SKM-1 (cell line): ENCODE measurements around the gene ZNF865.

Experiments
- DNase-seq: peaks from one replicate; lab custom pipeline; 2025; ENCODE audit not compliant: unreplicated experiment; lab: John Stamatoyannopoulos, UW

ZNF865 gene

GRCh38 chr19:55656988-55657747 is 51.7 kb downstream of the ZNF865 start:
- no peak for DNase-seq

DNA sequence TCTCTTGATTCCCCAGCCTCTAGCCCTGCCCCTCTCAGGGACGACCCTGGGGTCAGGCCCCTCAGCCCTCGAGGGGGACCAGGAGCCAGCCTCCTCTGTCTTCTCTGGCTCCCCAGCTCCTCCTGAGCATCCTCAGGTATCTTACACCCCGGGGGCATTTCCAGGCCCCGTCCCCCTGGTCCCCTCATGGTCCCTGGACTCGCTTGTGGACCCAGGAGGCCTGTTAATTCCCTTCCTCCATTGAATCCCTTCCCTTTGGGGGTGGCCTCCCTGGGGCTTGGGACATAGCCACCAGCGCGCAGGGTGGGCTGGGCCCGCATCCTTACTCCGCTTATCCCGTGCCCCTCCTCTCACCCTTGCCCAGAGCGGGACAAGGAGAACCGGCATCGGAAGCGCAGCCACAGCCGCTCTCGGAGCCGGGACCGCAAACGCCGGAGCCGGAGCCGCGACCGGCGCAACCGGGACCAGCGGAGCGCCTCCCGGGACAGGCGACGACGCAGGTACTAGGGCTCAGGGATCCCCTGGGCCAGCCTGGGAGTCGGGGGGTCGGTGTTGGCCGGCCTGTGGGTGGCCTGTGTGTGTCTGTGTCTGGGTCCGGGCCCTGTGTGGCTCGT is 53.5 kb downstream of the ZNF865 start:
- DNase-seq: no peak

GRCh38 chr19:55659822-55660221 is 54.4 kb downstream of the ZNF865 start:
- DNase-seq: no peak

DNA sequence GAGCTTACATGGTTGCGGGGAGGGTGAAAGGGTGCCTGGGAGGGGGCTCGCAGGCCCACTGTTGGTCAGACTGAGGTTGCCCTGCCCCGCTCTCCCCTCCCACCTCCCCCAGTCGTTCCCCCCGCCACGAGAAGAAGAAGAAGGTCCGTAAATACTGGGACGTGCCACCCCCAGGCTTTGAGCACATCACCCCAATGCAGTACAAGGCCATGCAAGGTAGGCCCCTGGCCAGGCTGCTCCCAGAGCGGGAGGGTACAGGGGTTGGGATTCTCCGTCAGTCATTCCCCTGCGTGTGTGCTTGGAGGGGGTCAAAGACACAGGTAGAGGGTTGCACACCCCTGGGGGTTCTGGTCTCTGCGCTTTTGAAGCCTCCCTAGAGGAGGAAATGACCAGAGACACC is 55.0 kb downstream of the ZNF865 start:
- no peak for DNase-seq

GRCh38 chr19:55660991-55661390 is 55.5 kb downstream of the ZNF865 start:
- no peak for DNase-seq

DNA sequence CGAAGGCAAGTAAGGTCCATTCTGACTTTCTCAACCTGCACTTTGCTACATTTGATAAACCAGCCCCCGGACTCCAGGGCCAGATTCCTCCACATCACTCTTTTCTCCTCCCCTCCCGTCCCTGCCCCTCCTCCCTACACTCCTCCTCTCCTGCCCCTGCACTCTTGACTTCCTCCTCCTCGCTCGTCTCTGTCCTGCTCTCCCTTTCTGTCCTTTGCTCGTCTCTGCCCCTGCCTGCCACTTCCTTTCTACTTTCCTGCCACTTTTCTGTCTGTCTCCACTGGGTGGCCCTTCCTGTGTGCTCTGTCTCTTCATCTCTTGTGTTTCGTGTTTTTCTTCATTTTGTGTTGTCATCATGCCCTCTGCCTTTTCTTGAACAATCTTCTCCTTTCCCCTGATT is 56.4 kb downstream of the ZNF865 start:
- DNase-seq: no peak

DNA sequence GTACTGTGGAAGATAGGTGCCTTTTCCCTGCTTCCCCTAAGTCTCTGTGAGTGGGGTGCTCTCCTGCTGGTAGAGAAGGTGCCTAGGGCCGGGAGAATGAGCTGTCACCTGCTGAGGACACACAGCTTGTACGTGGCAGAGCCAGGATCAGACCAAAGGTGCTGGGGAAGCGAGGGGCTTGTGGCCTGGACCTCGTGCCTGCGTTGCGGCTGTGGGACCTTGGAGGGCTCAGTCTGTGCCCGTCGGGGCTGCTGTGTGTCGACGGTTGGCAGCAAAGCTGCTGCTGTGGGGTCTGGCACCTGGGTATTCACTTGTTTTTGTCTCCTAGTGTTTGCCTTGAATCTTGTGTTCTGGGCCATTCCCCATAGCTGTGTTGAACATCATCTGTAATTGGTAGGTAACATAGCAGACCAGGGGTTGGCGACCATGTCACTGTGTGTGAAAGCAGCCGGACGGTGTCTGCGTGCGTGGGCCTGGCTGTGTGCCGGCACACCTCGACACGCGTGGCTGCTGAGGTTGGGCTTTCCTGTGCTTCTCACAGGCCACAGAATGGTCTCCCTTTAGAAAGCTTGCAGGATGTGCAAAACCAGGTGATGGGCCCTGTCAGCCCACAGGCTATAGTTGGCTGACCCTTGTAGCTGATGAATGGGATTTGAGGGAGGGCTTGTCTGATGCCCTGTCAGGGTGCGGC is 58.5 kb downstream of the ZNF865 start:
- DNase-seq: no peak

DNA sequence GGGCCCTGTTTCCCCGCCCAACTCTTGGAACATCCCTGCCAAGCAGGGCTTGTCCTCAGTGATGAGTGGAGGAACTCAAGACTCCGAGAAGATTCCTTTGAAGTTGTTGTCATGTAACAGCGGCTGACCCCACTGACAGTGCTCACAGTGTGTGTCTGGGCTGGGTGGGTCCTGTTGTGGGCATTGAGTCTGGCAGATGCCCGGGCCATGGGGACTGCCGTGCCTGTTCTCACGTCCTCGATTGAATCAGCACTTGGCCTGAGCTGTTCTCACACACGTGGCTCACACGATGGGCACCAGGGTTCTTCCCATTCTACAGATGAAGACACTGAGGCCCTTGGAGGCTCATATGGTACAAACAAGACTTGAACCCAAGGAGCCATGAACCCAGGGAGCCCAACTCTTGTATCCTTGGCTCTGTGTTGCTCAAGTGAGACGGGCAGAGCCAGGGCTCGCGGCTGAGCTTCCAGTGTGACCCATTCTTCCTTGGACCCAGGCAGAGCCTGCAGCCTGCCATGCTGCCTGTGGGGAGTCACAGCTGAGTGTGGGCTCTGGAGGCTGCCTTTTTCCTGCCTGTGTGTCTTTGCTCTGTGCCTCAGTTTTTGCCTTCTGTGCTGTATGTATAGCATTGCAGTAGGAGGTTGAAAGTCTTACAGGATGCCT is 61.0 kb downstream of the ZNF865 start:
- DNase-seq: no peak
